HG02571 (cell line): ENCODE measurements around the gene LMX1B.
"Not testable (repeated sequence)": the region's sequence is repeated elsewhere in the genome, so short reads cannot be mapped to it uniquely, and the experiment has no call there.

Experiments
- ATAC-seq: cut with Tn5 transposase; IDR thresholded peaks from one replicate; pipeline ENCODE4 v1.9.1; 2021; ENCODE audit warnings: mild to moderate bottlenecking, moderate library complexity; ENCODE audit not compliant: unreplicated experiment

The LMX1B gene

GRCh38 chr9:126705767-126706697 lies 92.3 kb downstream of the LMX1B start:
- ATAC-seq: no peak

DNA sequence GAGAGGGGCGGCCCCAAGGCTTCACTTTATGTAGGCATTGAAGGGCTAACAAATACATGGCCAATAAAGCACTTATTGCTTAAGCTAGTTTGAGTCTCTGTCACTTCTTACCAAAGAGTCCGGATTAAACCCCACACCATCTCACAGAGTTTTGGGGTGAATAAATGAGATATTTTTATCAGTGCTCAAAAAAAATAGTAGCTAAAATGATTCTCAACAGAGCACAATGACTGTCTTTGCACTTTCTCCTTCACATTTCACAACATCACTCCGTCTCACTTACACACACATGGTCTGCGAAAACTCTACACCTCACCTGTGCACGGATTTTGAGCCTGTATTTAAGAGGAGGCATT lies 92.9 kb downstream of the LMX1B start:
- ATAC-seq: no peak

GRCh38 chr9:126707083-126707482 lies 93.4 kb downstream of the LMX1B start:
- ATAC-seq: no peak

GRCh38 chr9:126707712-126708111 lies 94.0 kb downstream of the LMX1B start:
- ATAC-seq: not testable (repeated sequence)

- no peak for ATAC-seq
Observed at GRCh38 chr9:126708178-126708577, 94.5 kb downstream of the LMX1B start.

DNA sequence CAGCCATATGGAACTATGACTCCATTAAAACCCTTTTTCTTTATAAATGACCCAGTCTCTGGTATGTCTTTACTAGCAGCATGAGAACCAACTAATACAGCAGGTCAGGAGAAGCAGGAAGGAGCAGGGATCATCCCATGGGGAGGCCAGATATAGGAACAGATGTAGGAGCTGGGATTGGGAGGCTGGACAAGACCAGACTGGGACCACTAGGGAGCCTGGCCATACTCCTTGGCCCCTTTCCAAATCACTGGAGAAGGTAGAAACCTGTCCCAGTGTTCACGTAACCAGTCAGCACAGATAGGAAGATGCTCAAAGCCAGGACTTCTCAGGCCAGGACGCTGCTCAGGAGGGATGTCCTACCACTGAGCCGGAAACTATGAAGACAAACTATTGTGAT lies 95.5 kb downstream of the LMX1B start:
- no peak for ATAC-seq

- no peak for ATAC-seq
Observed at GRCh38 chr9:126715382-126715781, 101.7 kb downstream of the LMX1B start.

DNA sequence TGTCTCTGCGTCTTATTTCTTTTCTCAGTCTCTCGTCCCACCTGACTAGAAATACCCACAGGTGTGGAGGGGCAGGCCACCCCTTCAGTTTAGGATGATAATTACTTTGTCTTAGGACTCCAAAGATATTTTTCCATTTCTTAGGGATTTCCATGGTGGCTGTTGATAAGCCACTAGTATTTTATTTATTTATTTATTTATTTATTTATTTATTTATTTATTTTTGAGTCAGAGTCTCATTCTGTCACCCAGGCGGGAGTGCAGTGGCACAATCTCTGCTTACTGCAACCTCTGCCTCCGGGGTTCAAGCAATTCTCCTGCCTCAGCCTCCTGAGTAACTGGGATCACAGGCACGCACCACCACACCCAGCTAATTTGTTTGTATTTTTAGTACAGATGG lies 103.7 kb downstream of the LMX1B start:
- not testable (repeated sequence) for ATAC-seq

DNA sequence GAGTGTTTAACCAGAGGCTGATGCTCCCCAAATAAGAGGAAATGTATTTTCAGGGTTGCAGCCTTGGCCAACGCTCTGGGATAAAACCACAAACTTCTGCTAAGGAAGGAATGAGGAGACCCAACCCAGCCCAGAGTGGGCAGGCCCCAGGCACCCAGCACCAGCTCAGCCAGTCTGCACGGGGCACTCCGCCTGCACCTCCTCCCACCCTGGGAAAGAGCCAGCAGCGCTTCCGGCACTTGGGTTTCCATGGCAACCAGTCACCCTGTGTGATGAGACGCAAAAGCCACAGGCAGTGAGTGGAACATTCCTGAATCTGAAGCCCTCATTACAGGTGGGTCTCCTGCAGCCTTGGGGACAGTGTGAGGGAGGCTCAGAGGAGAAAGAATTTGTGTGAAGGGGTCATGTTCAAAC lies 105.9 kb downstream of the LMX1B start:
- no peak for ATAC-seq

DNA sequence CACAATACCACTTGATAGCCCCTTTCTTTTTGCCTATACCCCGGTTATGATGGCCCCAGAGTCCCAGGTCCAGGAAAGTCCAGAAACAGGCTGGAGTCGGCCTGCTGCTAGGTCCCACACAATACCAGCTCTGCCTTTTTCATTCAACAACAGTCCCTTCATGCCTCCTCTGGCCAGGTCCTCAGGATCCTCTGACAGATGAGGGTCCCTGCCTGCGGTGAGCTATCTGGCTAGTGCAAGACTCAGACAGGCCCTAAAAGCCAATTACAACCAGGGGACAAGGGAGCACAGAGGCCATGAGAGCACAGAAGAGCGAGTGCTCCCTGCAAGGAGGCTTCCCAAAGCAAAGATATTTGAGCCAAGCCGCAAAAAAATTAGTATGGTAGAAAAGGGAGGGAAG lies 106.3 kb downstream of the LMX1B start:
- ATAC-seq: no peak

- ATAC-seq: no peak
Observed at GRCh38 chr9:126720661-126721563, 107.2 kb downstream of the LMX1B start.

- ATAC-seq: no peak
Observed at GRCh38 chr9:126721564-126721981, 107.8 kb downstream of the LMX1B start.

DNA sequence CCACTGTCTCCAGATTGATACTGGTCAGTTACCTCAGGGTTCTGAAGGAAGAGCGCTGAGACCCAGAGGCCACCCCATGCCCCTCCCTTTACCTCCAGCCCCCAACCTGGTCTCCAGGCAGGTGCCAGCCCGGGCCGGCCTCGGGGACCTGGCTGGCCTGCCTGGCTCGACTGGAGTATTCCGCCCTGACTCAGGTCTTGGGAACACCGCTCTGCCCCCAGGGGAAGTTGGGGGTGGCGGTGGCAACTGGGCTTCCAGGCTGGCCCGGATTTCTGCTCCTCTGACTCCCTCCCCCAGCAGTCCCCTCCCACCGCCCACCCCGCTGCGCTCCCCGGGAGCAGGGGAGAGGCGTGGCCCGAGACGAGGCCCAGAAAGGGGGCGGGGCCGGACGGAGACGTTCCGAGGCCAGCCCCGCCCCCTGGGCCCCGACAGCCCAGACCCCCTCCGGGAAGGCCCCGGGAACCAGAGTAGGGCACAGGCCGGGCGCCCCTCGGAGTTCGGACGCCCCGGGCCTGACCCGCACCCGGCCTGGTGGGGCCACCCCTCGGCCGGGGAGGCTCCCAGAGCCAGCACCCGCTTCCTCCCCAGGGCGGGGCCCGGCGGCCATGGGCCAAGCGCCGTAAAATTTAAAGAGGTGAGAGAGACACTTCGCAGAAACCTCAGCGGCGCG lies 108.7 kb downstream of the LMX1B start:
- ATAC-seq: peak; percentile 81

GRCh38 chr9:126722922-126723806 lies 109.4 kb downstream of the LMX1B start:
- ATAC-seq: no peak

DNA sequence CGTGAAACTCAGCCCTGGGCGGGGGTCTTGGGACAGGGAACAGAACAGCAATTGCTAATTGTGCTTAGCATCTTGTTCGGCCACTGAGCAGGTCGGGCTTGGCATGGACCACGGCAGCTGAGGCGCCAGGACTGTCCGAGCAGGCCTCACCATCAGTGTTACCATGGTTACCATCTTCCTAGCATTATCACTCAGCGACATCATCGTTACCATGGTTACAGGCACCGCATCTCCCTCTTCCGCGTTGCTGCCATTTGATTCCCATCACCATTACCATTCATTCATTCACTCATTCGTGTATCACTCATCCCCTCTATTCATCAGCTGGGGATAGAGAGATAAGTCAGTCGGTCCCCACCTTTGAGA lies 110.1 kb downstream of the LMX1B start:
- no peak for ATAC-seq

- no peak for ATAC-seq
Observed at GRCh38 chr9:126724226-126724625, 110.5 kb downstream of the LMX1B start.

DNA sequence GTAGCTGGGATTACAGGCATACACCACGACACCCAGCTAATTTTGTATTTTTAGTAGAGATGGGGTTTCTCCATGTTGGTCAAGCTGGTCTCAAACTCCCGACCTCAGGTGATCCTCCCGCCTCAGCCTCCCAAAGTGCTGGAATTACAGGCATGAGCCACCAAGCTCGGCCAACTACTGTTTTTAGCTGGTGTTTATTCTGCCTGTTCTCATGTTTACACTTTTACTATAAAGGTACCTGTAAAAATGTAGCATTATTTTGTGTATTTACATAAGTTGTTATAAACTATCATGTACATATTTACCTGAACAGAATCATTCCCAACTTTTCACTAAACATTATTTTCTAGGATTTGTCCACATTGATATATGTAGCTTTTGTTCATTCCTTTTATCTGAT lies 111.8 kb downstream of the LMX1B start:
- ATAC-seq: not testable (repeated sequence)

DNA sequence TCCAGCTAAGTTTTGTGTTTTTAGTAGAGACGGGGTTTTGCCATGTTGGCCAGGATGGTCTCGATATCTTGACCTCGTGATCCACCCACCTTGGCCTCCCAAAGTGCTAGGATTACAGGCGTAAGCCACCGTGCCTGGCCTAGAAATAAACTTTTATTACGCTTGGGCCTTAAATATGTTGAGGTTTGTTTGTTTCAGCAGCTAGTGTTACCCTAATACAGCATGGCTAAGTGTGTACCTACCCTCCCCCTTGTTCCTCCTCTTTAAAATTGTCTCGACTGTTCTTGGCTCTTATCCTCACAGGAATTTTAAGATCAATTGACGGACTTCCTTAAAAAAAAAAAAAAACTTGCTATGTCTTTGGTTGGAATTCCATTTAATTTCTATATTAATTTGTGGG lies 114.5 kb downstream of the LMX1B start:
- ATAC-seq: not testable (repeated sequence)

- ATAC-seq: not testable (repeated sequence)
Observed at GRCh38 chr9:126730592-126730991, 116.9 kb downstream of the LMX1B start.

DNA sequence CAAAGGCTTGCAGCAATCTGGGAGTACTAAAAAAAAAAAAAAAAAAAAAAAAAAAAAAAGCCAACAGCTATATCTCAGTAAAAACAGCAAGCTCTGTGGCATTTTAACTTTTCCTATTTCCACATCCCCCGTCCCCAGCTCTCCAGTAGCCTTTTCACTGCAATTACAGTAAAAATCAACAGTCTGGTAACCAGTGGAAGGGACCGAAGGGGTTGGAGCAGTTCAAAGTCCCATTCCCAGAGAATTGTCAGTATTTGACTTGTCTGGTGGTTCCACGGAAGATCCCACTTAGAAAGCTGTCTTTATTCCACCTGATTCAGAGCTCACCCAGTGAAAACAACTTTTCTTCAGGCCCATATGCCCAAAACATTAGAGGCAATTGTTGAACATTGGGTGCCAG lies 119.3 kb downstream of the LMX1B start:
- no peak for ATAC-seq
